SK-N-SH (cell line): Measurements from ENCODE around the gene MCM5. TPM values are rescaled to one million over a fixed set of nuclear protein-coding genes. Genes with fewer than 3 reads are reported as not detected.

Experiments used
- CTCF ChIA-PET: fragments of 300-600, 350-600 bp; formaldehyde crosslinking; extraction: SDS; loops from one replicate; lab custom pipeline; 2021; lab: Yijun Ruan, JAX
- POLR2A ChIA-PET: fragments of 350-600 bp; sonication (Branson Sonifier 250); formaldehyde crosslinking; extraction: SDS; loops from one replicate; lab custom pipeline; 2020; ENCODE audit warnings: antibody characterized with exemption, inconsistent platforms; lab: Yijun Ruan, JAX
- DNase-seq: peaks from one replicate; pipeline ENCODE4 v3.0.0; 2012
- H2AFZ ChIP-seq: fragments of 200-600 bp; sonication (generic); 2 replicates; pipeline ENCODE4 v1.8.1; 2016; ENCODE audit warnings: antibody characterized with exemption, mild to moderate bottlenecking, low read depth
- H3F3A ChIP-seq: fragments of 200-600 bp; sonication (generic); replicated peaks from 2 replicates; pipeline ENCODE3; 2016; ENCODE audit warnings: antibody characterized with exemption, mild to moderate bottlenecking; ENCODE audit not compliant: insufficient read depth
- H3K27ac ChIP-seq, 2 experiments: fragments of 200-500 bp in 1 of 2; fragments of 200-600 bp in 1 of 2; sonication (Bioruptor generic) in 1 of 2; sonication (generic), shearing (Covaris generic) in 1 of 2; 2 replicates each; pipeline versions ENCODE4 v1.5.1 to v1.6.1; 2014 to 2016; ENCODE audit warnings: low read depth in 2 of 2, inconsistent platforms in 1 of 2, low read length in 1 of 2, mild to moderate bottlenecking in 1 of 2, mixed read lengths in 1 of 2
- H3K27me3 ChIP-seq: fragments of 200-600 bp; sonication (generic), shearing (Covaris generic); 2 replicates; pipeline ENCODE4 v1.6.1; 2016; ENCODE audit warnings: mixed run types; ENCODE audit not compliant: insufficient read depth
- H3K36me3 ChIP-seq, 2 experiments: fragments of 200-500 bp in 1 of 2; fragments of 200-600 bp in 1 of 2; sonication (Bioruptor generic) in 1 of 2; sonication (generic) in 1 of 2; replicated peaks in 1 of 2; 2 replicates each; pipeline versions ENCODE3 to v1.5.1; 2014 to 2016; ENCODE audit warnings: low read length in 1 of 2, mild to moderate bottlenecking in 1 of 2; ENCODE audit not compliant: insufficient read depth in 2 of 2, control insufficient read depth in 1 of 2
- H3K4me1 ChIP-seq, 2 experiments: fragments of 200-500 bp in 1 of 2; fragments of 200-600 bp in 1 of 2; sonication (Bioruptor generic) in 1 of 2; sonication (generic), shearing (Covaris generic) in 1 of 2; 2 replicates each; pipeline versions ENCODE4 v1.5.1 to v1.6.1; 2014 to 2016; ENCODE audit warnings: low read depth in 1 of 2, low read length in 1 of 2, mixed run types in 1 of 2; ENCODE audit not compliant: insufficient read depth in 2 of 2, control insufficient read depth in 1 of 2
- H3K4me2 ChIP-seq: fragments of 200-600 bp; sonication (generic), shearing (Covaris generic); 2 replicates; pipeline ENCODE4 v1.6.1; 2017; ENCODE audit warnings: mixed run types
- H3K4me3 ChIP-seq, 2 experiments: fragments of 200-500 bp in 1 of 2; fragments of 200-600 bp in 1 of 2; sonication (Bioruptor generic) in 1 of 2; sonication (generic), shearing (Covaris generic) in 1 of 2; 2 replicates each; pipeline versions ENCODE4 v1.5.1 to v1.8.1; 2014 to 2016; ENCODE audit warnings: low read depth in 2 of 2, inconsistent platforms in 1 of 2, low read length in 1 of 2, mild to moderate bottlenecking in 1 of 2, mixed read lengths in 1 of 2, moderate library complexity in 1 of 2
- H3K79me2 ChIP-seq: fragments of 200-600 bp; sonication (generic); 2 replicates; pipeline ENCODE4 v1.8.1; 2017; ENCODE audit warnings: mild to moderate bottlenecking; ENCODE audit not compliant: insufficient read depth
- H3K9ac ChIP-seq: fragments of 200-600 bp; sonication (generic); 2 replicates; pipeline ENCODE4 v1.6.1; 2017; ENCODE audit warnings: mixed run types
- H3K9me2 ChIP-seq: fragments of 200-600 bp; sonication (generic); 2 replicates; pipeline ENCODE4 v1.6.1; 2017; ENCODE audit warnings: mixed run types
- H3K9me3 ChIP-seq: fragments of 200-600 bp; sonication (generic); 2 replicates; pipeline ENCODE4 v1.6.1; 2017; ENCODE audit warnings: mixed run types, mild to moderate bottlenecking, moderate library complexity
- H4K20me1 ChIP-seq: fragments of 200-600 bp; sonication (generic); 2 replicates; pipeline ENCODE4 v1.6.1; 2017; ENCODE audit warnings: mild to moderate bottlenecking, mixed run types; ENCODE audit not compliant: insufficient read depth
- CHD2 ChIP-seq: fragments of 150-350 bp; IDR thresholded peaks from 2 replicates; pipeline ENCODE4 v1.6.1; 2018; ENCODE audit warnings: low read length; ENCODE audit not compliant: partially characterized antibody
- FOXJ3 ChIP-seq: sonication (generic); formaldehyde crosslinking; IDR thresholded peaks from 2 replicates; pipeline ENCODE4 v1.5.1; 2020; ENCODE audit warnings: mild to moderate bottlenecking, missing genetic modification reagents
- JUND ChIP-seq: IDR thresholded peaks from 2 replicates; pipeline ENCODE4 v1.4.0; 2012
- MEF2A ChIP-seq: IDR thresholded peaks from 2 replicates; pipeline ENCODE4 v1.4.0; 2012; ENCODE audit warnings: low read depth, borderline replicate concordance
- MXI1 ChIP-seq: IDR thresholded peaks from 2 replicates; pipeline ENCODE4 v1.6.1; 2012; ENCODE audit warnings: mild to moderate bottlenecking, low read depth, low read length, improper control_type of control experiment
- NFIC ChIP-seq: IDR thresholded peaks from 2 replicates; pipeline ENCODE4 v1.4.0; 2012; ENCODE audit warnings: borderline replicate concordance
- POLR2AphosphoS5 ChIP-seq: IDR thresholded peaks from 2 replicates; pipeline ENCODE4 v1.6.1; 2012; ENCODE audit warnings: low read depth, low read length
- RXRA ChIP-seq: IDR thresholded peaks from 2 replicates; pipeline ENCODE4 v1.4.0; 2012; ENCODE audit warnings: low read depth, mild to moderate bottlenecking, borderline replicate concordance
- SIN3A ChIP-seq: IDR thresholded peaks from 2 replicates; pipeline ENCODE4 v1.6.1; 2012; ENCODE audit warnings: low read depth, mild to moderate bottlenecking, low read length, moderate library complexity, borderline replicate concordance
- TAF1 ChIP-seq: IDR thresholded peaks from 2 replicates; pipeline ENCODE4 v1.6.1; 2012; ENCODE audit warnings: low read depth, mild to moderate bottlenecking, low read length, moderate library complexity, borderline replicate concordance
- WGBS: methylation state at CpG from one replicate; pipeline ENCODE4 v1.1.6; 2017; ENCODE audit warnings: low lambda C conversion rate; 5-methylcytosine and 5-hydroxymethylcytosine counted together
- polyA plus RNA-seq, 3 experiments: library from polyadenylated mRNA; depleted of rRNA; stranded (reverse); fragments of >200 nt; gene quantifications; 2 replicates each; pipeline ENCODE4 v1.2.3, GENCODE V29; 2012
- TF ChIP-seq, protein P1 (sequence below): IDR thresholded peaks from 2 replicates; pipeline ENCODE4 v1.6.1; 2012; ENCODE audit warnings: mild to moderate bottlenecking, low read depth, low read length, moderate library complexity
- TF ChIP-seq, protein P2 (sequence below): IDR thresholded peaks from 2 replicates; pipeline ENCODE4 v1.4.0; 2012; ENCODE audit warnings: low read depth
- TF ChIP-seq, protein P3 (sequence below): IDR thresholded peaks from 2 replicates; pipeline ENCODE4; 2012

The MCM5 gene
- polyA plus RNA-seq, 1 of the 3 experiments (the other 2 are of a cell fraction), result 42.9 TPM

DNA sequence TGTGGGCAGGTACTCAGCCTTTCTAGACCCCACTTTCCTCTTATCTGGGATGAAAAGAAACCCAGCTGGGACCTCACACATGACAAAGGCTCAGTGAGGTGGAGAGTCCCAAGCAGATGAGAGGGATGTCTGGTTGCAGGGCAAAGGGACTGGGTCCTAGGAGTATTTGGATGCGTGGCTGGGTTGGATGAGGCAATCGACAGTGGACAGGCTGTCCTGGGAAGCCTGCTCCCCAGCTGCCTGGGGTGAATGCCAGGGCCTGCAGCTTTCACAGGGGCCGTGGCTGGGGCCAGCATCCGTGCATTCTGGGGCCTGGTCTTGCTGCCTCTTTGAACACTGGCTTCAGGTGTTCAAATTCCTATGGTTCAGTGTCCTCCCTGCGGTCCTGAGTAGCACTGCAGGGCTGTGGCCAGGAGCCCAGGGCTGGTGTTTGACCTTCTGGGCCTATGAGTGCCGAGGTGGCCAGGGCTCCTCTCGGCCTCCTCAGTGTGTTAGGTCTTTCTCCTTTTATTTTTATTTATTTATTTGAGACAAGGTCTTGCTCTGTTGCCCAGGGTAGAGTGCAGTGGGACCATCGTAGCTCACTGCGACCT lies 65.3 kb downstream of the MCM5 start:
- Histone ChIP-seq H3K9ac (no peak overlapping the region), H4K20me1 (no peaks in the 10 kb centered on the region), H3F3A (no peaks in the 10 kb centered on the region), H3K36me3 (no peaks in the 10 kb centered on the region), H3K9me2 (no peaks in the 10 kb centered on the region), H3K4me3 (no peak overlapping the region), H3K4me2 (no peak overlapping the region), H2AFZ (no peak overlapping the region)
- DNase-seq, result no peak
- ChIA-PET POLR2A (no interaction called here), CTCF (interaction anchor here (0.6 kb wide), 1 partner anchor 681 kb away, joined by 3 read pairs; no protein-coding TSS in a partner anchor)
- TF ChIP-seq, protein P1, sequence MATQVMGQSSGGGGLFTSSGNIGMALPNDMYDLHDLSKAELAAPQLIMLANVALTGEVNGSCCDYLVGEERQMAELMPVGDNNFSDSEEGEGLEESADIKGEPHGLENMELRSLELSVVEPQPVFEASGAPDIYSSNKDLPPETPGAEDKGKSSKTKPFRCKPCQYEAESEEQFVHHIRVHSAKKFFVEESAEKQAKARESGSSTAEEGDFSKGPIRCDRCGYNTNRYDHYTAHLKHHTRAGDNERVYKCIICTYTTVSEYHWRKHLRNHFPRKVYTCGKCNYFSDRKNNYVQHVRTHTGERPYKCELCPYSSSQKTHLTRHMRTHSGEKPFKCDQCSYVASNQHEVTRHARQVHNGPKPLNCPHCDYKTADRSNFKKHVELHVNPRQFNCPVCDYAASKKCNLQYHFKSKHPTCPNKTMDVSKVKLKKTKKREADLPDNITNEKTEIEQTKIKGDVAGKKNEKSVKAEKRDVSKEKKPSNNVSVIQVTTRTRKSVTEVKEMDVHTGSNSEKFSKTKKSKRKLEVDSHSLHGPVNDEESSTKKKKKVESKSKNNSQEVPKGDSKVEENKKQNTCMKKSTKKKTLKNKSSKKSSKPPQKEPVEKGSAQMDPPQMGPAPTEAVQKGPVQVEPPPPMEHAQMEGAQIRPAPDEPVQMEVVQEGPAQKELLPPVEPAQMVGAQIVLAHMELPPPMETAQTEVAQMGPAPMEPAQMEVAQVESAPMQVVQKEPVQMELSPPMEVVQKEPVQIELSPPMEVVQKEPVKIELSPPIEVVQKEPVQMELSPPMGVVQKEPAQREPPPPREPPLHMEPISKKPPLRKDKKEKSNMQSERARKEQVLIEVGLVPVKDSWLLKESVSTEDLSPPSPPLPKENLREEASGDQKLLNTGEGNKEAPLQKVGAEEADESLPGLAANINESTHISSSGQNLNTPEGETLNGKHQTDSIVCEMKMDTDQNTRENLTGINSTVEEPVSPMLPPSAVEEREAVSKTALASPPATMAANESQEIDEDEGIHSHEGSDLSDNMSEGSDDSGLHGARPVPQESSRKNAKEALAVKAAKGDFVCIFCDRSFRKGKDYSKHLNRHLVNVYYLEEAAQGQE, result no peak
- no peak for TF ChIP-seq SIN3A
- TF ChIP-seq, all 33 proteins: peak for 0
- Histone ChIP-seq H3K27ac (no peak overlapping the region), H3K79me2 (no peaks in the 10 kb centered on the region), H3K27me3 (no peaks in the 10 kb centered on the region), H3K9me3 (no peaks in the 10 kb centered on the region), H3K4me1 (peaks cover 6 to 11% of the 10 kb centered on the region in 2 experiments; a peak in 2 of 4 replicates)
- whole genome bisulfite sequencing, result 91% methylated on average over 9 of the region's 9 CpGs

DNA sequence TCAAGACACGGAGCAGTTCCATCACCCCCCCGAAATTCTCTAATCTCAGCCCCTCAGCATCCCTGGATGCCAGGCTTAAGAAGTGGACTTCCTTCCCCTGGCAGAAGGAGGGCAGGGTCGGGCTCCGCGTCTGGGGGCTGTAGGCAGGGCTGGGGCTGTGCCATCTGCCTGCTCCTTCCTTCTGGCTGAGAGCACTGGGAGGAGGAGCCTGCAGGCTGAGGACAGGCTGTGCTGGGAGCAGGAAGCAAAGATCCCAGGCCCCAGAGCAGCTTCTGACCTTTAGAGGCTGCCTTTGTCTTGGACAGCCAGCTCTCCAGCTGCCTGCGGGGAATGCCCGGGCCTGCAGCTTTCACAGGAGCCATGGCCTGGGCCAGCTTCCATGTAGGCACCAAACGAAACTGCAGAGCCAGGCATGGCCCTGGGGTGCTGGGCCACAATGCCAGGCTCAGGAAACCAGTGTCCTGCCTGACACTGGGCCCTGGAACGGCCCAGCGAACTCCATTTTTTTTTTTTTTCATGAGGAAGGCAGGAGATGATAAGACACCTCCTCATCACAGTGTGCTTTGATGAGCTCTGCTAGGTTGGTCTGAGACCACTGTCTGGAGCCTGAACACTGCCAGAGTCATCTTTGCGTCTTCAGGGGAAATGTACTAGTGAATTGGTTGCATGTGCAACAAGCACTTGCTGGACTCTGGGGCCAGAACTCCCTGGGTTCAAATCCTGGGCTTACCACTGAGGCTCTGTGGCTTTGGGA lies 67.9 kb downstream of the MCM5 start:
- Histone ChIP-seq H3K4me1 (peaks cover 6 to 11% of the 10 kb centered on the region in 2 experiments; a peak in 2 of 4 replicates), H3K9me2 (no peaks in the 10 kb centered on the region), H3K27ac (peak overlapping the region; percentile 33 to 84; a peak in 3 of 4 replicates), H3K9ac (peak overlapping the region; percentile 31; the same call in 1 of the 2 replicates), H3F3A (peaks cover 4% of the 10 kb centered on the region), H3K27me3 (no peaks in the 10 kb centered on the region), H3K4me2 (peak overlapping the region; percentile 40; the same call in 1 of the 2 replicates), H3K9me3 (no peaks in the 10 kb centered on the region), H3K4me3 (no peak overlapping the region), H3K36me3 (no peaks in the 10 kb centered on the region), H4K20me1 (no peaks in the 10 kb centered on the region), H3K79me2 (no peaks in the 10 kb centered on the region), H2AFZ (peak overlapping the region; percentile 93; the same call in 1 of the 2 replicates)
- CTCF ChIA-PET, result interaction anchor here (1.0 kb wide), 1 partner anchor 37 kb away, joined by 3 read pairs; no protein-coding TSS in a partner anchor
- POLR2A ChIA-PET, result interaction anchor here (0.6 to 0.7 kb wide), 3 partner anchors 22 to 78 kb away, joined by 3 to 5 read pairs (median 3); no protein-coding TSS in a partner anchor
- WGBS, result 66% methylated on average over 9 of the region's 11 CpGs
- peak; percentile 74 for DNase-seq
- TF ChIP-seq, protein P2, sequence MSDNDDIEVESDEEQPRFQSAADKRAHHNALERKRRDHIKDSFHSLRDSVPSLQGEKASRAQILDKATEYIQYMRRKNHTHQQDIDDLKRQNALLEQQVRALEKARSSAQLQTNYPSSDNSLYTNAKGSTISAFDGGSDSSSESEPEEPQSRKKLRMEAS, result no peak
- TF ChIP-seq, protein P1, result no peak
- no peak for TF ChIP-seq MXI1
- no peak for TF ChIP-seq RXRA
- peak; percentile 35; the same call in 1 of the 2 replicates for TF ChIP-seq POLR2AphosphoS5
- peak; percentile 52; the same call in 1 of the 2 replicates for TF ChIP-seq FOXJ3 (CRISPR knock-in tag)
- TF ChIP-seq, protein P3, sequence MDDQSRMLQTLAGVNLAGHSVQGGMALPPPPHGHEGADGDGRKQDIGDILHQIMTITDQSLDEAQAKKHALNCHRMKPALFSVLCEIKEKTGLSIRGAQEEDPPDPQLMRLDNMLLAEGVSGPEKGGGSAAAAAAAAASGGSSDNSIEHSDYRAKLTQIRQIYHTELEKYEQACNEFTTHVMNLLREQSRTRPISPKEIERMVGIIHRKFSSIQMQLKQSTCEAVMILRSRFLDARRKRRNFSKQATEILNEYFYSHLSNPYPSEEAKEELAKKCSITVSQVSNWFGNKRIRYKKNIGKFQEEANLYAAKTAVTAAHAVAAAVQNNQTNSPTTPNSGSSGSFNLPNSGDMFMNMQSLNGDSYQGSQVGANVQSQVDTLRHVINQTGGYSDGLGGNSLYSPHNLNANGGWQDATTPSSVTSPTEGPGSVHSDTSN, result no peak
- peak; percentile 12 for TF ChIP-seq CHD2
- no peak for TF ChIP-seq JUND
- no peak for TF ChIP-seq MEF2A
- no peak for TF ChIP-seq NFIC
- TF ChIP-seq TAF1, result no peak
